Kidney (tissue), 14 donors: ENCODE results near the gene MAD1L1. TPM values are rescaled to one million over a fixed set of nuclear protein-coding genes. Genes with fewer than 3 reads are reported as not detected.
"Not testable (repeated sequence)": the region's sequence is repeated elsewhere in the genome, so short reads cannot be mapped to it uniquely, and the experiment has no call there.

Source experiments
- DNase-seq, 5 donors: peaks; one replicate each; pipeline ENCODE4 v3.0.0-alpha.2; 2013 to 2020
- FAIRE-seq: peaks from 2 replicates; lab custom pipeline; 2012; peaks lifted over from hg19 to GRCh38; lab: Jason Lieb, UNC
- H3K27ac ChIP-seq, 2 donors: one replicate each; pipeline ENCODE4 v1.7.0; 2013; ENCODE audit warnings: low read depth in 2 of 2, low read length in 2 of 2, inconsistent platforms in 1 of 2
- H3K27me3 ChIP-seq: one replicate; pipeline ENCODE4 v1.7.1; 2013; ENCODE audit warnings: low read length, inconsistent platforms; ENCODE audit not compliant: control insufficient read depth, insufficient read depth
- H3K36me3 ChIP-seq, 3 donors: one replicate each; pipeline versions ENCODE4 v1.7.0 to v1.7.1; 2013; ENCODE audit warnings: low read length in 3 of 3, control low read depth in 1 of 3, inconsistent platforms in 1 of 3; ENCODE audit not compliant: insufficient read depth in 3 of 3, control insufficient read depth in 2 of 3
- H3K4me1 ChIP-seq, 3 donors: one replicate each; pipeline versions ENCODE4 v1.7.0 to v1.7.1; 2013; ENCODE audit warnings: low read length in 3 of 3, inconsistent platforms in 1 of 3, low read depth in 1 of 3; ENCODE audit not compliant: control insufficient read depth in 2 of 3, insufficient read depth in 2 of 3
- H3K4me3 ChIP-seq, 3 donors: one replicate each; pipeline versions ENCODE4 v1.7.0 to v1.8.1; 2013; ENCODE audit warnings: low read length in 3 of 3, control low read depth in 1 of 3, inconsistent platforms in 1 of 3
- H3K9ac ChIP-seq, 3 donors: one replicate each; pipeline versions ENCODE4 v1.7.0 to v1.7.1; 2013; ENCODE audit warnings: low read length in 3 of 3, control low read depth in 1 of 3, inconsistent platforms in 1 of 3
- H3K9me3 ChIP-seq, 3 donors: one replicate each; pipeline versions ENCODE4 v1.7.0 to v1.7.1; 2013; ENCODE audit warnings: low read length in 3 of 3, control low read depth in 1 of 3, inconsistent platforms in 1 of 3; ENCODE audit not compliant: control insufficient read depth in 2 of 3, insufficient read depth in 1 of 3
- intact Hi-C: fragments of 100-400 bp; cut with DNase I; formaldehyde crosslinking; loops from one replicate; pipeline ENCODE4 v1.11.1; 2022
- polyA plus RNA-seq: library from polyadenylated mRNA; stranded (reverse); fragments of 350-450 nt; fragmentation: Illumina TruSeq; extraction: RNeasy Lipid Tissue Mini Kit (QIAGEN cat#74804); gene quantifications from one replicate; pipeline ENCODE4 v1.2.3, GENCODE V29; 2014; ENCODE audit warnings: low read depth, low replicate concordance; ENCODE audit not compliant: insufficient read depth
- total RNA-seq: library from RNA; stranded (reverse); fragmentation: NEBNext Ultra II Directional; extraction: Animal tissue kit (Norgen Biotek cat#: 25700); gene quantifications from one replicate; pipeline ENCODE4 v1.2.1, GENCODE V29; 2021
- TF ChIP-seq, protein P1 (sequence below): IDR thresholded peaks from 3 replicates; pipeline ENCODE4 v1.5.1; 2012; ENCODE audit warnings: mild to moderate bottlenecking, moderate library complexity, borderline replicate concordance; ENCODE audit not compliant: insufficient read depth; ENCODE audit errors: extremely low read depth
- donor health status: control.
- donor health status: control.
- donor health status: control.
- donor health status: control.
- donor health status: control.
- donor health status: DM: yes; HTN: yes; CAD: no.
- donor health status: Normal renal cell carcinoma (clear cell type).

Gene MAD1L1
- total and polyA plus RNA-seq, 2 donors from 2014 or later = 33.2 to 45.2 TPM

DNA sequence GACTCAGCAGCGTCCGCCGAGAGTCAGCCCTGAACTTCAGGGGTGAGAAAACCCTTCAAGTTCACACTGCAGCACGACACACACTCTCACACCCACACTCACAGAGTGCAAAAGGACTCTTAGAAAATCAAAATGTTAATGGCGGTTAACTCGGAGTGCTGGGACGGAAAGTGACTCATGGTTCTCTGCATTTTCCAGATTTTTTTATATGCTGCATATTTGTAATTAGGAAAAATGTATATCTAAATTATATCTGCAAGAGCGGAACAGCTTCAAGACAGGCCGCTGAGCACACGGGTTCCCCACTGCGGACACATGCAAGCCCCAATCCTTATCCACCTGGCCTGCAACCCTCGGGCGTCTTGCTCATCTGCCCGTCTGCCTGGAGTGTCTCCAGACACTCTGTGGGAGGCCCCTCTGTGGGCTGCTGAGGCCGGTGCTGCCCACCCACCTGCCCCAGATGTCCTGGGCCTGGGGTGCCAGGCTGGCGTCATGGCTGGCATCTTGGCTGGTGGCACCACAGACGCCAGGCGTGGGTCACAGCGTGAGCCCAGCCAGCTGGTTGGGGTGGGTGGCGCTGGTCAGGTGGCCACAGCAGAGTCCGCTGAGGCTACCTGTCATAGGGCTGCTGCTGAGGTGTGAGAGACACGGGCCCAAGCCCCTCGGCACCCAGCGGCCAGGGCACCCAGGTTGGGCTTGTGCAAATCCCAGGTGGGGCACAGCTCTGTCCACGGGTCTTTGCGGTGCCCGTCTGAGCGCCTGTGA lies 407.7 kb downstream of the MAD1L1 start:
- H3K9ac ChIP-seq, H3K27me3 ChIP-seq, H3K27ac ChIP-seq, H3K4me1 ChIP-seq, intact Hi-C loops, H3K36me3 ChIP-seq, FAIRE-seq, H3K9me3 ChIP-seq, H3K4me3 ChIP-seq: not testable (repeated sequence)
- DNase-seq = peak in 1 of 5 donors; percentile 59

DNA sequence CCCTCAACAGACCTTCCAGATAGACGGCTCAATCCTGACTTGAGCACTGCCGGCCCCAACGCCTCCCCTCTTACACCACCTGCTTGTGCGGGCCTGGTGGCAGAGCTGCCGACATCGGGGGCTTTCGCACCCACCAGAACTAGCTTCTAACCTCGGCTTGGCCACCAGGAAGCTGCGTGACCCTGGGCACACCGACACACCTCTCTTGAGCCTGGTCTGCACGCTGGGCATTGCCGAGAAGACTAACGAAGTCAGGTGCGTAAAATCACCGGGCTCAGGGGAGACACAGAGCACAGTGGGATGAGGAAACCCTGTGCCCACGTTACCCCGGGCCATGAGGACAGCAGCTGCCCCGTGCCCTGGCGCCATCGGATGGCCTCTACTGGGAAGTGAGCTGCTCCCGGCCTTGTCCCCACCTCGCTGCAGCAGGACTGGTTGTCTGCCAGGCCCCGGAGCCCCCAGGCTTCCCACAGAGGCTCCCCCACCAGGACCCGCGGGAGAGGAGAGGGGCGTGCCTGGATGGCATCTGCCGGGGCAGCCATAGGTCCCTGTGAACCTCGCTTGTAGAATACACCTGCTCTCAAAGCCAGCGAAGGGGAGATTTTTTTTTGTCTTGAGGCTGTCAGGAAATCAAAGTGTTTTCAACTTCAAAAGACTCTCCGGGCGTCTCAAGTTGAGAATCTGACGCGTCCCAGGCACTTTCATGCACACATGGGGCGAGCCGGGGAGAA lies 408.4 kb downstream of the MAD1L1 start:
- H3K9ac ChIP-seq, intact Hi-C loops, H3K4me3 ChIP-seq, H3K36me3 ChIP-seq, H3K27me3 ChIP-seq, H3K27ac ChIP-seq, H3K4me1 ChIP-seq, H3K9me3 ChIP-seq, FAIRE-seq: not testable (repeated sequence)
- peak in 1 of 5 donors; percentile 64 for DNase-seq

DNA sequence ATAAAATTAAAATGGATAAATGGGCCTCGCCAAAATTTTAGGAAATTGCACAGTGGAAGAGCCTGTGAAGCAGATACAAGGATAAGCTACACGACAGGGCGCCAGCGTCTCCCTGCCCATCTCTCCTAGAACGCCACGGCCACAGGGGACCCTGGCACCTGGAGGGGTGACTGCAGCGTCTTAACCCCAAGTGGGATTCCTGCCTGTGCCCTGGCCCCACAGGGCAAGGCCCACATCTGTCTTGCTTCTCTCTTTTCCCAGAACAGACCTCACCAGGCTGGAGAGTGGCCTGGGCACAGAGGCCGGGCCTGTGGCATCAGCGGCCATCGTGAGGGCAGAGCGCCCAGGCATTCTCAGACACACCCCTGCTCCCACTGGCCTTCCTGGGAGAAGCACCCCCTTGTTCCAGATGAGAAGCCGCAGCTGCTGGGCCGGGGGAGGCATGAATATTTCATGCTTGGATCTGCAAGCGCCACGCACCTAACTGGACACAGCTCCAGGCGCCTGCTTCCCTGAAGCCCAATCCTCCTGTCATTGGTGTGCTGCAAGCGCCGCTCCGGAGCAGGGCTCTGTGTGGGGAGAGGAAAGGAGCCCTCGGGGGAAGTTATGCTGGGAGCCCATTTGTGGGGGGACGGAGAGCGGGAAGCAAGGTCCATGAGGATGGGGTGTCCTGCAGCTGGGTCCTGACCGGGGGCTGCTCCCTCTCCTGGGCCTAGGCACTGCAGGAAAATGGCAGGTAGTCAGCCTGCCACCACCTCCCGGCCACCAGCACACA lies 409.2 kb downstream of the MAD1L1 start:
- Histone ChIP-seq H3K9ac (no peak overlapping the region), H3K27ac (no peak overlapping the region), H3K4me1 (no peaks in the 10 kb centered on the region), H3K36me3 (no peaks in the 10 kb centered on the region), H3K27me3 (no peaks in the 10 kb centered on the region), H3K9me3 (no peaks in the 10 kb centered on the region), H3K4me3 (no peak overlapping the region)
- intact Hi-C loops = no loop called here
- DNase-seq (peak in 1 of 5 donors; percentile 43), FAIRE-seq (no peak)
- TF ChIP-seq, protein P1, sequence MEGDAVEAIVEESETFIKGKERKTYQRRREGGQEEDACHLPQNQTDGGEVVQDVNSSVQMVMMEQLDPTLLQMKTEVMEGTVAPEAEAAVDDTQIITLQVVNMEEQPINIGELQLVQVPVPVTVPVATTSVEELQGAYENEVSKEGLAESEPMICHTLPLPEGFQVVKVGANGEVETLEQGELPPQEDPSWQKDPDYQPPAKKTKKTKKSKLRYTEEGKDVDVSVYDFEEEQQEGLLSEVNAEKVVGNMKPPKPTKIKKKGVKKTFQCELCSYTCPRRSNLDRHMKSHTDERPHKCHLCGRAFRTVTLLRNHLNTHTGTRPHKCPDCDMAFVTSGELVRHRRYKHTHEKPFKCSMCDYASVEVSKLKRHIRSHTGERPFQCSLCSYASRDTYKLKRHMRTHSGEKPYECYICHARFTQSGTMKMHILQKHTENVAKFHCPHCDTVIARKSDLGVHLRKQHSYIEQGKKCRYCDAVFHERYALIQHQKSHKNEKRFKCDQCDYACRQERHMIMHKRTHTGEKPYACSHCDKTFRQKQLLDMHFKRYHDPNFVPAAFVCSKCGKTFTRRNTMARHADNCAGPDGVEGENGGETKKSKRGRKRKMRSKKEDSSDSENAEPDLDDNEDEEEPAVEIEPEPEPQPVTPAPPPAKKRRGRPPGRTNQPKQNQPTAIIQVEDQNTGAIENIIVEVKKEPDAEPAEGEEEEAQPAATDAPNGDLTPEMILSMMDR = no peak

DNA sequence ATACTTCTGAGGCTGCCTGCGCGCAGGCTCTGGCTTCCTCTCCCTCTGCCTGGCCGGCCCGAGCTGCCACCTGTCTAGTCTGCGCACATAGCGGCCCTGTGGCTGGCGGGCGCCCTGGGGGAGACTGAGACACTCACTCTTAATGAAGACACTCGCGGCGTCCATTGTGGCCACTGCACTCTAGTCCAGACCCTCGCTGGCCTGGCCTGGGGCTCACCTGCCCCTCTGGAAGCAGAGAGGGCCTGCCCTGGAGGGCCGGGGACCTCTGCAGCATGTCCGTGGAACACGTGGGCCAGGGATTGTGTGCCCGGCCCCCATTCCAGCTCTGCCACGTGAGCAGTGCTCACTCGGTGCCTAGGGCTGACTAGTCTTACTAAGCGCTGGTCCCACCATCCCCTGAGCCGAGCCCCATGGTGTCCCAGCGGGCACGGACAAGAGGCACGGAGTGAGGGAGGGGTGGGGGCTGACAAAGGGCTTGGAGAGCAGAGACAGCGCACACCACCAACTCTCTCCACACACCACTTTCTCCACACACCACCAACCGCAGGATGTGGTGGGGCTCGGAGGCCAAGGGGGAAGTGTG lies 413.4 kb downstream of the MAD1L1 start:
- H3K9me3 ChIP-seq = no peaks in the 10 kb centered on the region
- H3K36me3 ChIP-seq = no peaks in the 10 kb centered on the region
- H3K27me3 ChIP-seq = no peaks in the 10 kb centered on the region
- peaks cover 0 to 3% (median 0%) of the 10 kb centered on the region in 3 donors for H3K4me1 ChIP-seq
- H3K27ac ChIP-seq = no peak overlapping the region
- intact Hi-C loops = no loop called here
- FAIRE-seq = no peak
- H3K9ac ChIP-seq = no peak overlapping the region
- TF ChIP-seq, protein P1 = no peak
- H3K4me3 ChIP-seq = no peak overlapping the region
- peak in 2 of 5 donors; percentile 46 to 52 for DNase-seq
